ENCODE data around the gene LYSMD1. TPM values are rescaled to one million over a fixed set of nuclear protein-coding genes. Genes with fewer than 3 reads are reported as not detected.

Gene LYSMD1
- polyA plus RNA-seq, 1 of the 3 experiments (the other 2 are of a cell fraction), result 4.5 TPM

GRCh38 chr1:151156515-151156819 lies 9.2 kb downstream of the LYSMD1 start, which contains the start of gene TNFAIP8L2 (continued):
- no peak for TF ChIP-seq MAX (IDR thresholded peaks at IDR 0.05; ENCODE audit: low read depth)
- no peak for TF ChIP-seq TEAD4 (IDR thresholded peaks at IDR 0.05; ENCODE audit: borderline replicate concordance, insufficient read depth)
- TF ChIP-seq POLR2AphosphoS5 (IDR thresholded peaks at IDR 0.05; ENCODE audit: low read depth, low read length), result no peak
- TF ChIP-seq TCF12 (IDR thresholded peaks at IDR 0.05), result no peak
- no peak for TF ChIP-seq RFX5 (IDR thresholded peaks at IDR 0.05; ENCODE audit: low read length)
- no peak for TF ChIP-seq NFIC (IDR thresholded peaks at IDR 0.05; ENCODE audit: borderline replicate concordance)
- no peak for TF ChIP-seq SMC3 (IDR thresholded peaks at IDR 0.05; ENCODE audit: low read depth, low read length)

GRCh38 chr1:151147665-151148064 lies 18.0 kb downstream of the LYSMD1 start:
- TF ChIP-seq USF2 (IDR thresholded peaks at IDR 0.05; ENCODE audit: borderline replicate concordance, low read depth, low read length) (no peak), FOSL2 (IDR thresholded peaks at IDR 0.05; ENCODE audit: borderline replicate concordance, low read depth) (no peak), GABPA (IDR thresholded peaks at IDR 0.05; ENCODE audit: low read depth) (no peak), EP300 (IDR thresholded peaks at IDR 0.05; ENCODE audit: borderline replicate concordance in 1 of 2, low read depth in 1 of 2, low read length in 1 of 2) (no peak), TEAD4 (IDR thresholded peaks at IDR 0.05; ENCODE audit: borderline replicate concordance, insufficient read depth) (no peak), ELF1 (IDR thresholded peaks at IDR 0.05) (no peak), MXI1 (IDR thresholded peaks at IDR 0.05; ENCODE audit: low read depth, low read length) (no peak), EZH2phosphoT487 (IDR thresholded peaks at IDR 0.05; ENCODE audit: borderline replicate concordance, low read depth) (no peak), CTCF (IDR thresholded peaks at IDR 0.05) (no peak), RFX5 (IDR thresholded peaks at IDR 0.05; ENCODE audit: low read length) (no peak), FOXM1 (IDR thresholded peaks at IDR 0.05; ENCODE audit: low read depth) (no peak), TAF1 (IDR thresholded peaks at IDR 0.05; ENCODE audit: borderline replicate concordance, low read depth, low read length) (no peak), MAX (IDR thresholded peaks at IDR 0.05; ENCODE audit: low read depth) (no peak), IRF3 (IDR thresholded peaks at IDR 0.05; ENCODE audit: low read depth, low read length) (no peak), REST (IDR thresholded peaks at IDR 0.05; ENCODE audit: low read depth, low read length) (no peak)
- CTCF ChIA-PET, result interaction anchor here (2.1 to 6.8 kb wide), 2 partner anchors 8 to 48 kb away, joined by 12 to 40 read pairs; partner anchors contain the start of gene TNFAIP8L2
- no peak for DNase-seq
- H3K9me2 ChIP-seq, result no peaks in the 10 kb centered on the region
- no peaks in the 10 kb centered on the region for H3K36me3 ChIP-seq (replicated peaks in 1 of 2; ENCODE audit: control insufficient read depth in 1 of 2, insufficient read depth in 2 of 2, low read length in 1 of 2)
- no peaks in the 10 kb centered on the region for H3F3A ChIP-seq (replicated peaks; ENCODE audit: insufficient read depth)
- 100% methylated on average over 2 of the region's 2 CpGs for WGBS (ENCODE audit: low lambda C conversion rate)
- H3K9ac ChIP-seq, result no peak overlapping the region
- H4K20me1 ChIP-seq (ENCODE audit: insufficient read depth), result no peaks in the 10 kb centered on the region
- no peaks in the 10 kb centered on the region for H3K9me3 ChIP-seq
- H3K27me3 ChIP-seq (ENCODE audit: insufficient read depth), result no peaks in the 10 kb centered on the region
- H3K4me1 ChIP-seq (ENCODE audit: control insufficient read depth in 1 of 2, insufficient read depth in 2 of 2, low read depth in 1 of 2, low read length in 1 of 2), result peaks cover 0 to 21% of the 10 kb centered on the region in 2 experiments; a peak in 1 of 4 replicates
- H3K79me2 ChIP-seq (ENCODE audit: insufficient read depth), result no peaks in the 10 kb centered on the region
- POLR2A ChIA-PET, result no interaction called here
- no peak overlapping the region; the same call in 1 of the 2 replicates for H3K4me2 ChIP-seq
- H3K27ac ChIP-seq (ENCODE audit: low read depth in 2 of 2, low read length in 1 of 2), result no peak overlapping the region
- no peak overlapping the region for H2AFZ ChIP-seq (ENCODE audit: low read depth)
- H3K4me3 ChIP-seq (ENCODE audit: low read depth in 2 of 2, low read length in 1 of 2), result no peak overlapping the region
